ENCODE measurements around the gene MSTN.

DNA sequence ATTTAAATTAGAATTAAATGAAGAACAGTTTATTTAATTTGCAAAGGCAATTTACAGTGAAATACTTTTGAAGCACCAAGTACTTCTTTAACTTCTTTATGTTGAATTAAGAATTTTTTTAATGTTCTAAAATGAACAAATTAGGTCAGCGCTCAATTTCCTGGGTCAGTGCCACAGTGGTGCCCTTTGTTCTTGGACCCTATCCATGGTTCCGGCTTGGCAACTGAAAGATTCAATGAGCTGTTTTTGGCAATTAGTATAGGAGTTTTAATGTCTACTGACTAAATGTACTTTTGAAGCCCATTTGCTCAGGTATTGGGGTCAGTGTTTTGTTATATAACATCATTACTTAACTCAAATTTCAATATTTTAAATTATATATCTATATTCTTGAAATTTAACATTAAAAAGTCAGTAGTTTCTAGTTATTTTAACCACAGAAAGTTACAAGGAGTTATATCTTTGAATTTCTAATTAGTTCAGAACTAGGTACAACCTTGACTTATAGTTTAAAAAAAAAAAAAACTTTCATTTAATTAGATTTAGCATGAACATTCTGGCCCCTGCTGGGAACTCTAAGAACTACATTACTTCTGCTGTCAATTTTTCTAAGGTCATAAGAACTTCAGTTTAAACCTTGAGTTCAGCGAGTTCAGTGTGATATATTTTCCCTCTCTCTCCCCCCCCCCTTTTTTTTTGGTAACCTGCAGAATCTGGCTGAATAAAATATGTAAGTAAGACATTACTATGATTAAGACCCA, 7.6 kb upstream of the MSTN start:
- TF ChIP-seq CTCF (IDR thresholded peaks at IDR 0.05) (peak; percentile 42 to 79 (median 52)), POLR2A (IDR thresholded peaks at IDR 0.05) (no peak)

All from prostate gland (tissue), 2 donors.